NCI-H82 treated with DMSO at 0.1 percent for 48 hours (cell line): ENCODE measurements around the gene GLIS1.

ENCODE experiments used
- DNase-seq: peaks from one replicate; lab custom pipeline; 2025; ENCODE audit not compliant: unreplicated experiment; lab: John Stamatoyannopoulos, UW

GLIS1 gene

GRCh38 chr1:53540604-53541262 lies 198.2 kb downstream of the GLIS1 start:
- DNase-seq: no peak

GRCh38 chr1:53539711-53540603 lies 199.0 kb downstream of the GLIS1 start:
- no peak for DNase-seq

- DNase-seq: no peak
Measured at GRCh38 chr1:53539226-53539625, 199.7 kb downstream of the GLIS1 start.

- DNase-seq: no peak
Measured at GRCh38 chr1:53536606-53537005, 202.4 kb downstream of the GLIS1 start.

- DNase-seq: peak; percentile 46
Measured at GRCh38 chr1:53535846-53536245, 203.1 kb downstream of the GLIS1 start.

GRCh38 chr1:53535226-53535625 lies 203.7 kb downstream of the GLIS1 start:
- no peak for DNase-seq

GRCh38 chr1:53532912-53533311 lies 206.1 kb downstream of the GLIS1 start:
- DNase-seq: no peak

- no peak for DNase-seq
Measured at GRCh38 chr1:53532377-53532776, 206.6 kb downstream of the GLIS1 start.

GRCh38 chr1:53530550-53530949 lies 208.4 kb downstream of the GLIS1 start:
- DNase-seq: no peak

GRCh38 chr1:53529555-53529954 lies 209.4 kb downstream of the GLIS1 start:
- DNase-seq: no peak

- DNase-seq: no peak
Measured at GRCh38 chr1:53527368-53527767, 211.6 kb downstream of the GLIS1 start.

- DNase-seq: no peak
Measured at GRCh38 chr1:53526451-53527101, 212.4 kb downstream of the GLIS1 start.

GRCh38 chr1:53525595-53525994 lies 213.4 kb downstream of the GLIS1 start:
- no peak for DNase-seq

GRCh38 chr1:53524428-53525375 lies 214.3 kb downstream of the GLIS1 start:
- no peak for DNase-seq

GRCh38 chr1:53521924-53522552 lies 216.9 kb downstream of the GLIS1 start:
- DNase-seq: no peak

GRCh38 chr1:53520481-53520880 lies 218.5 kb downstream of the GLIS1 start:
- DNase-seq: no peak

GRCh38 chr1:53519421-53519820 lies 219.5 kb downstream of the GLIS1 start:
- no peak for DNase-seq

GRCh38 chr1:53518775-53519174 lies 220.2 kb downstream of the GLIS1 start:
- no peak for DNase-seq

GRCh38 chr1:53517821-53518352 lies 221.1 kb downstream of the GLIS1 start:
- peak; percentile 77 for DNase-seq

GRCh38 chr1:53517109-53517508 lies 221.9 kb downstream of the GLIS1 start:
- DNase-seq: no peak
